LNCaP clone FGC (cell line): ENCODE data around the gene RASEF.
"Not testable (repeated sequence)": the region's sequence is repeated elsewhere in the genome, so short reads cannot be mapped to it uniquely, and the experiment has no call there.

Experiments used
- DNase-seq: peaks from one replicate; pipeline ENCODE4 v3.0.0-alpha.2; 2011; ENCODE audit warnings: low read depth
- H3K4me3 ChIP-seq: 2 replicates; pipeline ENCODE4 v1.5.1; 2011; ENCODE audit warnings: mild to moderate bottlenecking, low read depth, low read length, control low read depth
- TF ChIP-seq, protein P1 (sequence below): IDR thresholded peaks from 2 replicates; pipeline ENCODE4 v1.5.1; 2012; ENCODE audit warnings: mild to moderate bottlenecking; ENCODE audit not compliant: control insufficient read depth, insufficient read depth; ENCODE audit errors: extremely low read depth

The RASEF gene

DNA sequence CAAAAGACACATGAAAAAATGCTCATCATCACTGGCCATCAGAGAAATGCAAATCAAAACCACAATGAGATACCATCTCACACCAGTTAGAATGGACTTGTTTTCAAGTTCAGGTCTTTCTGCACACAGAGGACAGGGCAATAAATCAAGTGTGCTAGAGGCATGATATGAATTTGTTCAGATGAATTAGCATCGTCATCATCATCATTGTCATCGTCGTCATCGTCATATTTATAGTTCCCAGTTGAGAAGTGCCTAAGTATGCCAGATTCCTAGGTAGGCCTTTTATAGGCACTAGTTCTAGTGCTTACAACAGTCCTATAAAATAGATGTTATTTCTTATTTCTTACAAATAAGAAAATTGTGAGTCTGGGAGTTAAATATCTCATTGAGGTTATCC is 34.7 kb upstream of the RASEF start:
- no peak for DNase-seq
- TF ChIP-seq, protein P1, sequence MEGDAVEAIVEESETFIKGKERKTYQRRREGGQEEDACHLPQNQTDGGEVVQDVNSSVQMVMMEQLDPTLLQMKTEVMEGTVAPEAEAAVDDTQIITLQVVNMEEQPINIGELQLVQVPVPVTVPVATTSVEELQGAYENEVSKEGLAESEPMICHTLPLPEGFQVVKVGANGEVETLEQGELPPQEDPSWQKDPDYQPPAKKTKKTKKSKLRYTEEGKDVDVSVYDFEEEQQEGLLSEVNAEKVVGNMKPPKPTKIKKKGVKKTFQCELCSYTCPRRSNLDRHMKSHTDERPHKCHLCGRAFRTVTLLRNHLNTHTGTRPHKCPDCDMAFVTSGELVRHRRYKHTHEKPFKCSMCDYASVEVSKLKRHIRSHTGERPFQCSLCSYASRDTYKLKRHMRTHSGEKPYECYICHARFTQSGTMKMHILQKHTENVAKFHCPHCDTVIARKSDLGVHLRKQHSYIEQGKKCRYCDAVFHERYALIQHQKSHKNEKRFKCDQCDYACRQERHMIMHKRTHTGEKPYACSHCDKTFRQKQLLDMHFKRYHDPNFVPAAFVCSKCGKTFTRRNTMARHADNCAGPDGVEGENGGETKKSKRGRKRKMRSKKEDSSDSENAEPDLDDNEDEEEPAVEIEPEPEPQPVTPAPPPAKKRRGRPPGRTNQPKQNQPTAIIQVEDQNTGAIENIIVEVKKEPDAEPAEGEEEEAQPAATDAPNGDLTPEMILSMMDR = no peak
- H3K4me3 ChIP-seq = no peak overlapping the region

DNA sequence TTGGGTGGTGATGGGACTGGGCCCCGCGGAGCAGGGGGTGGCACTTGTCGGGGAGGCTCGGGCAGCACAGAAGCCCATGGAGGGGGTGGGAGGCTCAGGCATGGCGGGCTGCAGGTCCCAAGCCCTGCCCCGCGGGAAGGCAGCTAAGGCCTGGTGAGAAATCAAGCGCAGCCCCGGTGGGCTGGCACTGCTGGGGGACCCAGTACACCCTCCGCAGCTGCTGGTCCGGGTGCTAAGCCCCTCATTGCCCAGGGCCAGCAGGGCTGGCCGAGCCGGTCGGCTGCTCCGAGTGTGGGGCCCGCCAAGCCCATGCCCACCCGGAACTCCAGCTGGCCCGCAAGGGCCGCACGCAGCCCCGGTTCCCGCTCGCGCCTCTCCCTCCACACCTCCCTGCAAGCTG is 30.4 kb upstream of the RASEF start:
- DNase-seq, H3K4me3 ChIP-seq: not testable (repeated sequence)

DNA sequence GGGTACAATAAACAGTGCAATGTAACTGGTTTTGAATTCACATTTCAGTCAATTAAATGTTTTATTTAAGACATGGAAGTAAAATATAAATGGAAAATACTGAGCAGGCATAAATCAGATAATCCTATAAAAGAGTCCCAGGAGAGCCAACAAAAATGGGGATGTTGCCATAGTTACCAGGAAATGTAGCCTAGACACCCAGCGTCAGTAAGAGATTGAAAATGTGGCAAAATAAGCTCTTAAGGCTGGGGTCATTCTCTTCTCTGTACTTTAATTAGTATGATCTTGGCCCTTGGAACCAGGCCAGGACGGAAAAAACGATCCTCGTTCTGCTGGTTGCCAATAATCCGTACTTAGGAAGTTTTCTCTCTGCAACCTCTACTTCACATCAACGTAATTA is 18.9 kb upstream of the RASEF start:
- DNase-seq = no peak
- TF ChIP-seq, protein P1 = no peak
- H3K4me3 ChIP-seq = no peak overlapping the region

DNA sequence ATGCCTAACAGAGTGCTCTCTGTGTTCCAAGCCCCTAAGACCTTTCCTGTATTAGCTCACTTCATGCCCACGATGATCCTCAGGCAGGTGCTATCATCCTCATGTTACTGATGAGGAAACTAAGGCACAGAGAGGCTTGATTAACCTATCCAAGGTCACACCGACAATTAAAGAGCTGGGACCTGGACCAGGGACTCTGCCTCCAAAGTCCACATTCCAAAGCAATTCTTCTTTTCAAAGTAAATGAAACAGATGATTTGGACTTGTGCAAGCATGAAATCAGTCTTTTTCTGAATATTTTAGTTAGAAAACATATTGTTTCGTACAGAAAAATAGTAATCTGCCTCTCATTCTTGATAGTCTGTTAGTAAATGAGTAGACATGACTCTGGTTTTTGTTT is 18.1 kb upstream of the RASEF start:
- DNase-seq = no peak
- no peak overlapping the region for H3K4me3 ChIP-seq
- TF ChIP-seq, protein P1 = no peak

DNA sequence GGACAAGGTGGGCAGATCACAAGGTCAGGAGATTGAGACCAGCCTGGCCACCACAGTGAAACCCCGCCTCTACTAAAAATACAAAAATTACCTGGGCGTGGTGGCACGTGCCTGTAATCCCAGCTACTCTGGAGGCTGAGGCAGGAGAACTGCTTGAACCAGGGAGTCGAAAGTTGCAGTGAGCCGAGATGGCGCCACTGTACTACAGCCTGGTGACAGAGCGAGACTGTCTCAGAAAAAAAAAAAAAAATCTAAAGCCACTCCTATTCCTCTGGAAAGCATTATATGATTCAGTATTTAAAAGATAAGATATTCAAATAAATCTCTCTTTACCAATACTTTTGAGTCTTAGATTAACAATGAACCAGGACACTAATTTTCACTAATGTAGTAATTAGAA is 13.0 kb upstream of the RASEF start:
- H3K4me3 ChIP-seq, DNase-seq: not testable (repeated sequence)

DNA sequence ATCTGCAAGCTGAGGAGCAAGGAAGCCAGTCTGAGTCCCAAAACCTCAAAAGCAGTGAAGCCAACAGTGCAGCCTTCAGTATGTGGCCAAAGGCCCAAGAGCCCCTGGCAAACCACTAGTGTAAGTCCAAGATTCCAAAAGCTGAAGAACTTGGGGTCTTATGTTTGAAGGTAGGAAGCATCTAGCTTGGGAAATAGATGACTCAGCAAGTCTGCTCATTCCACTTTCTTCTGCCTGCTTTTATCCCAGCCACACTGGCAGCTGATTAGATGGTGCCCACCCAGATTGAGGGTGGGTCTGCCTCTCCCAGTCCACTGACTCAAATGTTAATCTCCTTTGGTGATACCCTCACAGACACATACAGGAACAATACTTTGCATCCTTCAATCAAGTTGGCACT is 9.6 kb upstream of the RASEF start:
- H3K4me3 ChIP-seq, DNase-seq: not testable (repeated sequence)

DNA sequence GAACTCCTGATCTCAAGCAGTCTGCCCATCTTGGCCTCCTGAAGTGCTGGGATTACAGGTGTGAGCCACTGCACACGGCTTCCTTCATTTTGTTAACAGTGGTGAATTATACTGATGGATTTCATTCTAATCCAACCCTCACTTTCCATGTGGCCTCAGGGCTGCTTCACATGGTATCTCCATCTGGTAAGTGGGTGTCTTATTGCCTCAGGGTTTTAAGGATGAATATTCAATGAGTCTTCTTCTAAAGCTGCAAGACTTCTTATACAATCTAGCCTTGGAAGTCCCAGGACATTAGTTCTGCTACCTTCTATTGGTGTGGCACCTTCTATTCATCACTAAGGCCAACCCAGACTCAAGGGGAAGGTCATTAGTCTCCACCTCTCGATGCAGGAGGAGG is 8.7 kb upstream of the RASEF start:
- H3K4me3 ChIP-seq = no peak overlapping the region
- DNase-seq = no peak
- TF ChIP-seq, protein P1 = no peak

DNA sequence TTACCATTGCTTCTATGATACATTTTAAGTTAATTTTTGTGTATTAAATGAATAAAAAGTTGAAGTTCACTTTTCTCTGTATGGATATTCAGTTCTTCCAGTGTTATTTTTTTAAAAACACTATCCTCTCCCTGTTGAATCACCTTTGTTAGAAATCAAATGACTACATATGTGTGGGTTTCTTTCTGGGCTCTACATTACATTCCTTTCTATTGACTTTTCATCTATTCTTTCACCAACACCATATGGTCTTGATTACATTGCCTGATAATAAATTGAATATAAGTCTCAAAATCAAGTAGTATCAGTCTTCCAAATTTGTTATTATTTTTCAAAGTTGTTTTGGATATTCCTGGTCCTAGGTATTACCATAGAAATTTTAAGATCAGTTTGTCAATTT is 7.3 kb upstream of the RASEF start:
- H3K4me3 ChIP-seq = no peak overlapping the region
- DNase-seq = no peak
- TF ChIP-seq, protein P1 = no peak

DNA sequence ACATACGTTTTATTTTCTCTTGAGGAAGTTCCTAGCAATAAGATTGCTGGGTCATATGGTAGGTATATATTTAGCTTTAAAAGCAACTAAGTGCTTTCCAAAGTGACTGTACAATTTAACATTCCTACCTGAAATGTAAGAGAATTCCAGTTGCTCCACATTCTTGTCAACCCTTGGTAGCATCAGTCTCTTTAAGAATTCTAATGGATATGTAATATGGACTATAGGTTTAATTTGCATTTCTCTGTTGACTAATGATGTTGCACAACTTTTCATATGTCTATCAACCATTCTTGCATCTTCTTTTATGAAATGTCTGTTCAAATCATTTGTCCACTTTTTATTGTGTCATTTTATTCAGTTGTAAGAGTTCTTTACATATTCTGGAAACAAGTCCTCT is 6.7 kb upstream of the RASEF start:
- TF ChIP-seq, protein P1 = no peak
- DNase-seq = no peak
- H3K4me3 ChIP-seq = no peak overlapping the region
